SK-N-SH (cell line): ENCODE results near the gene CYP4F12.

Experiments used
- ELF1 ChIP-seq: IDR thresholded peaks from 2 replicates; pipeline ENCODE4 v1.4.0; 2012
- EP300 ChIP-seq, 2 experiments: IDR thresholded peaks; 2 replicates each; pipeline versions ENCODE4 v1.4.0 to v1.6.1; 2012; ENCODE audit warnings: borderline replicate concordance in 1 of 2, low read depth in 1 of 2, low read length in 1 of 2
- NRF1 ChIP-seq: IDR thresholded peaks from 2 replicates; pipeline ENCODE4 v1.6.1; 2012; ENCODE audit warnings: low read depth, mild to moderate bottlenecking, low read length
- POLR2AphosphoS5 ChIP-seq: IDR thresholded peaks from 2 replicates; pipeline ENCODE4 v1.6.1; 2012; ENCODE audit warnings: low read depth, low read length
- RCOR1 ChIP-seq: fragments of 150-350 bp; IDR thresholded peaks from 2 replicates; pipeline ENCODE4 v1.6.1; 2017; ENCODE audit warnings: antibody characterized with exemption, low read length
- RFX5 ChIP-seq: IDR thresholded peaks from 2 replicates; pipeline ENCODE4 v1.6.1; 2012; ENCODE audit warnings: mild to moderate bottlenecking, improper control_type of control experiment, low read length
- RXRA ChIP-seq: IDR thresholded peaks from 2 replicates; pipeline ENCODE4 v1.4.0; 2012; ENCODE audit warnings: low read depth, mild to moderate bottlenecking, borderline replicate concordance
- SIN3A ChIP-seq: IDR thresholded peaks from 2 replicates; pipeline ENCODE4 v1.6.1; 2012; ENCODE audit warnings: low read depth, mild to moderate bottlenecking, low read length, moderate library complexity, borderline replicate concordance
- SMC3 ChIP-seq: IDR thresholded peaks from 2 replicates; pipeline ENCODE4 v1.6.1; 2012; ENCODE audit warnings: low read depth, low read length, improper control_type of control experiment
- TAF1 ChIP-seq: IDR thresholded peaks from 2 replicates; pipeline ENCODE4 v1.6.1; 2012; ENCODE audit warnings: low read depth, mild to moderate bottlenecking, low read length, moderate library complexity, borderline replicate concordance
- TF ChIP-seq, protein P1 (sequence below): IDR thresholded peaks from 2 replicates; pipeline ENCODE4 v1.4.0; 2012; ENCODE audit warnings: low read depth
- TF ChIP-seq, protein P2 (sequence below): fragments of 200-600 bp; sonication (generic); IDR thresholded peaks from 2 replicates; pipeline ENCODE4 v1.6.1; 2017; ENCODE audit warnings: antibody characterized with exemption, mild to moderate bottlenecking, moderate library complexity
- TF ChIP-seq, protein P3 (sequence below): fragments of 150-350 bp; IDR thresholded peaks from 2 replicates; pipeline ENCODE4 v1.6.1; 2017; ENCODE audit warnings: antibody characterized with exemption, low read length, low read depth, borderline replicate concordance
- TF ChIP-seq, protein P4 (sequence below): IDR thresholded peaks from 2 replicates; pipeline ENCODE4 v1.4.0; 2012; ENCODE audit warnings: low read depth, borderline replicate concordance

DNA sequence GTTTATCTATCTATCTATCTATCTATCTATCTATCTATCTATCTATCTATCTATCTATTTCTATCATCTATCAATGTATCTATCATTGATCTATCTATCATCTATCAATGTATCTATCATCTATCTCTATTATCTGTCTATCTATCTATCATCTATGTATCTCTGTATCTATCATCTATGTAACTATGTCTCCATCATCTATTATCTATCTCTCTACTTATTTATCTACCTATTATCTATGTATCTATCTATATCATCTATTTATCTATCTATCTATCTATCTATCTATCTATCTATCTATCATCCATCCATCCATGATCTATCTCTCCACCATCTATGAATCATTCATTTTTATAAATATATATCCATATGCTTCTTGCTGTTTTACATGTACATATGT is 16.4 kb upstream of the CYP4F12 start:
- TF ChIP-seq ELF1, result no peak
- TF ChIP-seq, protein P1, sequence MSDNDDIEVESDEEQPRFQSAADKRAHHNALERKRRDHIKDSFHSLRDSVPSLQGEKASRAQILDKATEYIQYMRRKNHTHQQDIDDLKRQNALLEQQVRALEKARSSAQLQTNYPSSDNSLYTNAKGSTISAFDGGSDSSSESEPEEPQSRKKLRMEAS, result no peak
- TF ChIP-seq POLR2AphosphoS5, result no peak
- TF ChIP-seq NRF1, result no peak
- no peak for TF ChIP-seq SIN3A
- TF ChIP-seq, protein P2, sequence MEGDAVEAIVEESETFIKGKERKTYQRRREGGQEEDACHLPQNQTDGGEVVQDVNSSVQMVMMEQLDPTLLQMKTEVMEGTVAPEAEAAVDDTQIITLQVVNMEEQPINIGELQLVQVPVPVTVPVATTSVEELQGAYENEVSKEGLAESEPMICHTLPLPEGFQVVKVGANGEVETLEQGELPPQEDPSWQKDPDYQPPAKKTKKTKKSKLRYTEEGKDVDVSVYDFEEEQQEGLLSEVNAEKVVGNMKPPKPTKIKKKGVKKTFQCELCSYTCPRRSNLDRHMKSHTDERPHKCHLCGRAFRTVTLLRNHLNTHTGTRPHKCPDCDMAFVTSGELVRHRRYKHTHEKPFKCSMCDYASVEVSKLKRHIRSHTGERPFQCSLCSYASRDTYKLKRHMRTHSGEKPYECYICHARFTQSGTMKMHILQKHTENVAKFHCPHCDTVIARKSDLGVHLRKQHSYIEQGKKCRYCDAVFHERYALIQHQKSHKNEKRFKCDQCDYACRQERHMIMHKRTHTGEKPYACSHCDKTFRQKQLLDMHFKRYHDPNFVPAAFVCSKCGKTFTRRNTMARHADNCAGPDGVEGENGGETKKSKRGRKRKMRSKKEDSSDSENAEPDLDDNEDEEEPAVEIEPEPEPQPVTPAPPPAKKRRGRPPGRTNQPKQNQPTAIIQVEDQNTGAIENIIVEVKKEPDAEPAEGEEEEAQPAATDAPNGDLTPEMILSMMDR, result no peak
- TF ChIP-seq RFX5, result no peak
- no peak for TF ChIP-seq RCOR1
- TF ChIP-seq TAF1, result no peak
- TF ChIP-seq, protein P3, sequence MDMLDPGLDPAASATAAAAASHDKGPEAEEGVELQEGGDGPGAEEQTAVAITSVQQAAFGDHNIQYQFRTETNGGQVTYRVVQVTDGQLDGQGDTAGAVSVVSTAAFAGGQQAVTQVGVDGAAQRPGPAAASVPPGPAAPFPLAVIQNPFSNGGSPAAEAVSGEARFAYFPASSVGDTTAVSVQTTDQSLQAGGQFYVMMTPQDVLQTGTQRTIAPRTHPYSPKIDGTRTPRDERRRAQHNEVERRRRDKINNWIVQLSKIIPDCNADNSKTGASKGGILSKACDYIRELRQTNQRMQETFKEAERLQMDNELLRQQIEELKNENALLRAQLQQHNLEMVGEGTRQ, result no peak
- TF ChIP-seq SMC3, result no peak
- TF ChIP-seq RXRA, result no peak
- no peak for TF ChIP-seq EP300 (IDR thresholded peaks at IDR 0.05; ENCODE audit: borderline replicate concordance in 1 of 2, low read depth in 1 of 2, low read length in 1 of 2)
- TF ChIP-seq, protein P4, sequence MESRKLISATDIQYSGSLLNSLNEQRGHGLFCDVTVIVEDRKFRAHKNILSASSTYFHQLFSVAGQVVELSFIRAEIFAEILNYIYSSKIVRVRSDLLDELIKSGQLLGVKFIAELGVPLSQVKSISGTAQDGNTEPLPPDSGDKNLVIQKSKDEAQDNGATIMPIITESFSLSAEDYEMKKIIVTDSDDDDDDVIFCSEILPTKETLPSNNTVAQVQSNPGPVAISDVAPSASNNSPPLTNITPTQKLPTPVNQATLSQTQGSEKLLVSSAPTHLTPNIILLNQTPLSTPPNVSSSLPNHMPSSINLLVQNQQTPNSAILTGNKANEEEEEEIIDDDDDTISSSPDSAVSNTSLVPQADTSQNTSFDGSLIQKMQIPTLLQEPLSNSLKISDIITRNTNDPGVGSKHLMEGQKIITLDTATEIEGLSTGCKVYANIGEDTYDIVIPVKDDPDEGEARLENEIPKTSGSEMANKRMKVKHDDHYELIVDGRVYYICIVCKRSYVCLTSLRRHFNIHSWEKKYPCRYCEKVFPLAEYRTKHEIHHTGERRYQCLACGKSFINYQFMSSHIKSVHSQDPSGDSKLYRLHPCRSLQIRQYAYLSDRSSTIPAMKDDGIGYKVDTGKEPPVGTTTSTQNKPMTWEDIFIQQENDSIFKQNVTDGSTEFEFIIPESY, result no peak
